Breast epithelium (tissue), 3 donors: ENCODE data around the gene ZBTB40.

Experiments used
- POLR2A ChIP-seq: fragments of 450-650 bp; IDR thresholded peaks from one replicate; pipeline ENCODE4 v1.6.1; 2016; ENCODE audit warnings: antibody characterized with exemption, mild to moderate bottlenecking, moderate library complexity
- TF ChIP-seq, protein P1 (sequence below), 3 donors: fragments of 450-650 bp; IDR thresholded peaks; one replicate each; pipeline ENCODE4 v1.5.1; 2016 to 2017; ENCODE audit warnings: antibody characterized with exemption in 3 of 3, mild to moderate bottlenecking in 3 of 3, moderate library complexity in 3 of 3

DNA sequence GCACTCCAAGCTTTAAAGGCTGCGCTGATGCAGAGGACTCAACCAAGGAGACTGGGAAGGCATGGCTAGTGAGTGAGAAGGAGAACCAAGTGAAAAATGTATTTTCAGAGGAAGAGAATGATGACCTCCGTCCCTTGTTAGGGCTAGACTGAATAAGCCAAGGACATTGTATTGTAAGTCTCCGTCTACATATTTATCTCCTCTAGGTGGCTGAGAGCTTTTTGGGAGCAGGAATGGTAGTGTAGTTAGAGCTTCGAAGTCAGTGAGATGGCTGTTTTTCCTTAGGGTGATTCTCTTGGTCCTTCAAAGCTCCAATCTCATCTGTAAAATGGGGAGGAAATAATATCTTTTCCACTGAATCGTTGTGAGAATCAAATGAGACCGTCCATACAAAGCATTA lies 37.6 kb downstream of the ZBTB40 start:
- no peak for TF ChIP-seq POLR2A
- TF ChIP-seq, protein P1, sequence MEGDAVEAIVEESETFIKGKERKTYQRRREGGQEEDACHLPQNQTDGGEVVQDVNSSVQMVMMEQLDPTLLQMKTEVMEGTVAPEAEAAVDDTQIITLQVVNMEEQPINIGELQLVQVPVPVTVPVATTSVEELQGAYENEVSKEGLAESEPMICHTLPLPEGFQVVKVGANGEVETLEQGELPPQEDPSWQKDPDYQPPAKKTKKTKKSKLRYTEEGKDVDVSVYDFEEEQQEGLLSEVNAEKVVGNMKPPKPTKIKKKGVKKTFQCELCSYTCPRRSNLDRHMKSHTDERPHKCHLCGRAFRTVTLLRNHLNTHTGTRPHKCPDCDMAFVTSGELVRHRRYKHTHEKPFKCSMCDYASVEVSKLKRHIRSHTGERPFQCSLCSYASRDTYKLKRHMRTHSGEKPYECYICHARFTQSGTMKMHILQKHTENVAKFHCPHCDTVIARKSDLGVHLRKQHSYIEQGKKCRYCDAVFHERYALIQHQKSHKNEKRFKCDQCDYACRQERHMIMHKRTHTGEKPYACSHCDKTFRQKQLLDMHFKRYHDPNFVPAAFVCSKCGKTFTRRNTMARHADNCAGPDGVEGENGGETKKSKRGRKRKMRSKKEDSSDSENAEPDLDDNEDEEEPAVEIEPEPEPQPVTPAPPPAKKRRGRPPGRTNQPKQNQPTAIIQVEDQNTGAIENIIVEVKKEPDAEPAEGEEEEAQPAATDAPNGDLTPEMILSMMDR (IDR thresholded peaks at IDR 0.05), result no peak
